ENCODE measurements around the gene ADAT3.

The ADAT3 gene

GRCh38 chr19:1941146-1942077 is 36.2 kb downstream of the ADAT3 start, which contains the start of gene CSNK1G2 (continued):
- TF ChIP-seq ZBTB8A (tag by site-specific recombination; IDR thresholded peaks at IDR 0.05) (no peak), YY2 (tag by site-specific recombination; IDR thresholded peaks at IDR 0.05) (0 out of 2 replicates have a peak, but pooled peaks have one; percentile 9), SCRT1 (tag by site-specific recombination; IDR thresholded peaks at IDR 0.05; ENCODE audit: borderline replicate concordance) (peak; percentile 98), ZEB2 (tag by site-specific recombination; IDR thresholded peaks at IDR 0.05) (no peak), ZNF600 (tag by site-specific recombination; IDR thresholded peaks at IDR 0.05) (peak; percentile 76; the same call in 1 of the 2 replicates), MYNN (tag by site-specific recombination; IDR thresholded peaks at IDR 0.05; ENCODE audit: borderline replicate concordance) (no peak), ZNF660 (tag by site-specific recombination; IDR thresholded peaks at IDR 0.05) (no peak), ZNF621 (tag by site-specific recombination; IDR thresholded peaks at IDR 0.05) (no peak), BCL11A (tag by site-specific recombination; IDR thresholded peaks at IDR 0.05; ENCODE audit: low read depth) (0 out of 2 replicates have a peak, but pooled peaks have one; percentile 8), ZSCAN23 (tag by site-specific recombination; IDR thresholded peaks at IDR 0.05) (no peak), ZBTB7A (tag by site-specific recombination; IDR thresholded peaks at IDR 0.05; ENCODE audit: low read depth) (peak; percentile 76), SALL2 (tag by site-specific recombination; IDR thresholded peaks at IDR 0.05; ENCODE audit: borderline replicate concordance) (no peak), ZNF19 (tag by site-specific recombination; IDR thresholded peaks at IDR 0.05; ENCODE audit: low read depth) (no peak), ZNF202 (tag by site-specific recombination; IDR thresholded peaks at IDR 0.05; ENCODE audit: borderline replicate concordance) (no peak), ZNF791 (tag by site-specific recombination; IDR thresholded peaks at IDR 0.05) (no peak), ZNF274 (IDR thresholded peaks at IDR 0.05; ENCODE audit: low read length) (no peak), ZNF274 (tag by site-specific recombination; IDR thresholded peaks at IDR 0.05; ENCODE audit: borderline replicate concordance) (no peak), ZIC2 (tag by site-specific recombination; IDR thresholded peaks at IDR 0.05) (peak; percentile 7; the same call in 1 of the 2 replicates), ZBTB1 (tag by site-specific recombination; IDR thresholded peaks at IDR 0.05) (no peak), KLF9 (tag by site-specific recombination; IDR thresholded peaks at IDR 0.05; ENCODE audit: low read depth) (peak; percentile 67), ELK4 (IDR thresholded peaks at IDR 0.05; ENCODE audit: borderline replicate concordance, low read depth, low read length) (no peak), ZNF221 (tag by site-specific recombination; IDR thresholded peaks at IDR 0.05; ENCODE audit: borderline replicate concordance) (no peak), EGR2 (tag by site-specific recombination; IDR thresholded peaks at IDR 0.05; ENCODE audit: low read depth) (peak; percentile 98), PATZ1 (tag by site-specific recombination; IDR thresholded peaks at IDR 0.05) (peak; percentile 96), ZNF544 (tag by site-specific recombination; IDR thresholded peaks at IDR 0.05) (no peak), ZNF121 (tag by site-specific recombination; IDR thresholded peaks at IDR 0.05) (no peak), ZNF837 (tag by site-specific recombination; IDR thresholded peaks at IDR 0.05) (no peak), ZNF248 (tag by site-specific recombination; IDR thresholded peaks at IDR 0.05) (no peak), ZNF404 (tag by site-specific recombination; IDR thresholded peaks at IDR 0.05) (no peak)
- TF ChIP-seq, protein P1, sequence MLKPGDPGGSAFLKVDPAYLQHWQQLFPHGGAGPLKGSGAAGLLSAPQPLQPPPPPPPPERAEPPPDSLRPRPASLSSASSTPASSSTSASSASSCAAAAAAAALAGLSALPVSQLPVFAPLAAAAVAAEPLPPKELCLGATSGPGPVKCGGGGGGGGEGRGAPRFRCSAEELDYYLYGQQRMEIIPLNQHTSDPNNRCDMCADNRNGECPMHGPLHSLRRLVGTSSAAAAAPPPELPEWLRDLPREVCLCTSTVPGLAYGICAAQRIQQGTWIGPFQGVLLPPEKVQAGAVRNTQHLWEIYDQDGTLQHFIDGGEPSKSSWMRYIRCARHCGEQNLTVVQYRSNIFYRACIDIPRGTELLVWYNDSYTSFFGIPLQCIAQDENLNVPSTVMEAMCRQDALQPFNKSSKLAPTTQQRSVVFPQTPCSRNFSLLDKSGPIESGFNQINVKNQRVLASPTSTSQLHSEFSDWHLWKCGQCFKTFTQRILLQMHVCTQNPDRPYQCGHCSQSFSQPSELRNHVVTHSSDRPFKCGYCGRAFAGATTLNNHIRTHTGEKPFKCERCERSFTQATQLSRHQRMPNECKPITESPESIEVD (tag by site-specific recombination; IDR thresholded peaks at IDR 0.05): no peak
- TF ChIP-seq, protein P2, sequence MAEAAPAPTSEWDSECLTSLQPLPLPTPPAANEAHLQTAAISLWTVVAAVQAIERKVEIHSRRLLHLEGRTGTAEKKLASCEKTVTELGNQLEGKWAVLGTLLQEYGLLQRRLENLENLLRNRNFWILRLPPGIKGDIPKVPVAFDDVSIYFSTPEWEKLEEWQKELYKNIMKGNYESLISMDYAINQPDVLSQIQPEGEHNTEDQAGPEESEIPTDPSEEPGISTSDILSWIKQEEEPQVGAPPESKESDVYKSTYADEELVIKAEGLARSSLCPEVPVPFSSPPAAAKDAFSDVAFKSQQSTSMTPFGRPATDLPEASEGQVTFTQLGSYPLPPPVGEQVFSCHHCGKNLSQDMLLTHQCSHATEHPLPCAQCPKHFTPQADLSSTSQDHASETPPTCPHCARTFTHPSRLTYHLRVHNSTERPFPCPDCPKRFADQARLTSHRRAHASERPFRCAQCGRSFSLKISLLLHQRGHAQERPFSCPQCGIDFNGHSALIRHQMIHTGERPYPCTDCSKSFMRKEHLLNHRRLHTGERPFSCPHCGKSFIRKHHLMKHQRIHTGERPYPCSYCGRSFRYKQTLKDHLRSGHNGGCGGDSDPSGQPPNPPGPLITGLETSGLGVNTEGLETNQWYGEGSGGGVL (tag by site-specific recombination; IDR thresholded peaks at IDR 0.05): peak; percentile 92
- TF ChIP-seq, protein P3, sequence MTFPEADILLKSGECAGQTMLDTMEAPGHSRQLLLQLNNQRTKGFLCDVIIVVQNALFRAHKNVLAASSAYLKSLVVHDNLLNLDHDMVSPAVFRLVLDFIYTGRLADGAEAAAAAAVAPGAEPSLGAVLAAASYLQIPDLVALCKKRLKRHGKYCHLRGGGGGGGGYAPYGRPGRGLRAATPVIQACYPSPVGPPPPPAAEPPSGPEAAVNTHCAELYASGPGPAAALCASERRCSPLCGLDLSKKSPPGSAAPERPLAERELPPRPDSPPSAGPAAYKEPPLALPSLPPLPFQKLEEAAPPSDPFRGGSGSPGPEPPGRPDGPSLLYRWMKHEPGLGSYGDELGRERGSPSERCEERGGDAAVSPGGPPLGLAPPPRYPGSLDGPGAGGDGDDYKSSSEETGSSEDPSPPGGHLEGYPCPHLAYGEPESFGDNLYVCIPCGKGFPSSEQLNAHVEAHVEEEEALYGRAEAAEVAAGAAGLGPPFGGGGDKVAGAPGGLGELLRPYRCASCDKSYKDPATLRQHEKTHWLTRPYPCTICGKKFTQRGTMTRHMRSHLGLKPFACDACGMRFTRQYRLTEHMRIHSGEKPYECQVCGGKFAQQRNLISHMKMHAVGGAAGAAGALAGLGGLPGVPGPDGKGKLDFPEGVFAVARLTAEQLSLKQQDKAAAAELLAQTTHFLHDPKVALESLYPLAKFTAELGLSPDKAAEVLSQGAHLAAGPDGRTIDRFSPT (tag by site-specific recombination; IDR thresholded peaks at IDR 0.05): no peak
